ENCODE measurements around the gene ROBO1. TPM values are rescaled to one million over a fixed set of nuclear protein-coding genes. Genes with fewer than 3 reads are reported as not detected.
"Not testable (repeated sequence)": the region's sequence is repeated elsewhere in the genome, so short reads cannot be mapped to it uniquely, and the experiment has no call there.

Gene ROBO1
- total RNA-seq, result 18.7 and 22.3 TPM in 2 replicates
- polyA plus RNA-seq (2012), result 13.3 TPM

- DNase-seq (ENCODE audit: low read depth), result peak; percentile 9
Observed at GRCh38 chr3:79767905-79768267, at the start of gene ROBO1. ROBO1 (minus strand) TSS chr3:79767998.

GRCh38 chr3:79817224-79817623 is 49.4 kb upstream of the ROBO1 start:
- DNase-seq (ENCODE audit: low read depth), result no peak

GRCh38 chr3:79815478-79815877 is 47.7 kb upstream of the ROBO1 start:
- no peak for DNase-seq (ENCODE audit: low read depth)

GRCh38 chr3:79810581-79810980 is 42.8 kb upstream of the ROBO1 start:
- no peak for DNase-seq (ENCODE audit: low read depth)

- no peak for DNase-seq (ENCODE audit: low read depth)
Observed at GRCh38 chr3:79810092-79810491, 42.3 kb upstream of the ROBO1 start.

GRCh38 chr3:79809106-79809505 is 41.3 kb upstream of the ROBO1 start:
- no peak for DNase-seq (ENCODE audit: low read depth)

GRCh38 chr3:79808515-79808914 is 40.7 kb upstream of the ROBO1 start:
- no peak for DNase-seq (ENCODE audit: low read depth)

- not testable (repeated sequence) for DNase-seq (ENCODE audit: low read depth)
Observed at GRCh38 chr3:79790177-79790576, 22.4 kb upstream of the ROBO1 start.

- no peak for DNase-seq (ENCODE audit: low read depth)
Observed at GRCh38 chr3:79773291-79773690, 5.5 kb upstream of the ROBO1 start.

- DNase-seq (ENCODE audit: low read depth), result no peak
Observed at GRCh38 chr3:79769229-79769628, 1.4 kb upstream of the ROBO1 start.

GRCh38 chr3:79767194-79767904 is 449 bp downstream of the ROBO1 start:
- peak; percentile 16 for DNase-seq (ENCODE audit: low read depth)

GRCh38 chr3:79766496-79767193 is 1.2 kb downstream of the ROBO1 start:
- no peak for DNase-seq (ENCODE audit: low read depth)

- DNase-seq (ENCODE audit: low read depth), result no peak
Observed at GRCh38 chr3:79765911-79766310, 1.9 kb downstream of the ROBO1 start.

- DNase-seq (ENCODE audit: low read depth), result no peak
Observed at GRCh38 chr3:79761441-79761840, 6.4 kb downstream of the ROBO1 start.

- DNase-seq (ENCODE audit: low read depth), result no peak
Observed at GRCh38 chr3:79751703-79752102, 16.1 kb downstream of the ROBO1 start.

GRCh38 chr3:79737530-79737929 is 30.3 kb downstream of the ROBO1 start:
- DNase-seq (ENCODE audit: low read depth), result no peak

GRCh38 chr3:79729096-79729495 is 38.7 kb downstream of the ROBO1 start:
- DNase-seq (ENCODE audit: low read depth), result peak; percentile 65

GRCh38 chr3:79726786-79727185 is 41.0 kb downstream of the ROBO1 start:
- no peak for DNase-seq (ENCODE audit: low read depth)

- DNase-seq (ENCODE audit: low read depth), result no peak
Observed at GRCh38 chr3:79724206-79724605, 43.6 kb downstream of the ROBO1 start.

GRCh38 chr3:79690072-79690471 is 77.7 kb downstream of the ROBO1 start:
- DNase-seq (ENCODE audit: low read depth), result no peak

GRCh38 chr3:79685108-79685507 is 82.7 kb downstream of the ROBO1 start:
- no peak for DNase-seq (ENCODE audit: low read depth)

GRCh38 chr3:79684041-79684440 is 83.8 kb downstream of the ROBO1 start:
- no peak for DNase-seq (ENCODE audit: low read depth)

- no peak for DNase-seq (ENCODE audit: low read depth)
Observed at GRCh38 chr3:79672731-79673130, 95.1 kb downstream of the ROBO1 start.

All from myocyte (in vitro differentiated cells).